SK-N-SH (cell line): ENCODE results near the gene CACNG4. TPM values are rescaled to one million over a fixed set of nuclear protein-coding genes. Genes with fewer than 3 reads are reported as not detected.
A peak's percentile ranks its signal among the peaks of the same experiment; 100 is the strongest.

Source experiments
- CTCF ChIA-PET: fragments of 300-600, 350-600 bp; formaldehyde crosslinking; extraction: SDS; loops from one replicate; lab custom pipeline; 2021; lab: Yijun Ruan, JAX
- POLR2A ChIA-PET: fragments of 350-600 bp; sonication (Branson Sonifier 250); formaldehyde crosslinking; extraction: SDS; loops from one replicate; lab custom pipeline; 2020; ENCODE audit warnings: antibody characterized with exemption, inconsistent platforms; lab: Yijun Ruan, JAX
- DNase-seq: peaks from one replicate; pipeline ENCODE4 v3.0.0; 2012
- H2AFZ ChIP-seq: fragments of 200-600 bp; sonication (generic); 2 replicates; pipeline ENCODE4 v1.8.1; 2016; ENCODE audit warnings: antibody characterized with exemption, mild to moderate bottlenecking, low read depth
- H3F3A ChIP-seq: fragments of 200-600 bp; sonication (generic); replicated peaks from 2 replicates; pipeline ENCODE3; 2016; ENCODE audit warnings: antibody characterized with exemption, mild to moderate bottlenecking; ENCODE audit not compliant: insufficient read depth
- H3K27ac ChIP-seq, 2 experiments: fragments of 200-500 bp in 1 of 2; fragments of 200-600 bp in 1 of 2; sonication (Bioruptor generic) in 1 of 2; sonication (generic), shearing (Covaris generic) in 1 of 2; 2 replicates each; pipeline versions ENCODE4 v1.5.1 to v1.6.1; 2014 to 2016; ENCODE audit warnings: low read depth in 2 of 2, inconsistent platforms in 1 of 2, low read length in 1 of 2, mild to moderate bottlenecking in 1 of 2, mixed read lengths in 1 of 2
- H3K27me3 ChIP-seq: fragments of 200-600 bp; sonication (generic), shearing (Covaris generic); 2 replicates; pipeline ENCODE4 v1.6.1; 2016; ENCODE audit warnings: mixed run types; ENCODE audit not compliant: insufficient read depth
- H3K36me3 ChIP-seq, 2 experiments: fragments of 200-500 bp in 1 of 2; fragments of 200-600 bp in 1 of 2; sonication (Bioruptor generic) in 1 of 2; sonication (generic) in 1 of 2; replicated peaks in 1 of 2; 2 replicates each; pipeline versions ENCODE3 to v1.5.1; 2014 to 2016; ENCODE audit warnings: low read length in 1 of 2, mild to moderate bottlenecking in 1 of 2; ENCODE audit not compliant: insufficient read depth in 2 of 2, control insufficient read depth in 1 of 2
- H3K4me1 ChIP-seq, 2 experiments: fragments of 200-500 bp in 1 of 2; fragments of 200-600 bp in 1 of 2; sonication (Bioruptor generic) in 1 of 2; sonication (generic), shearing (Covaris generic) in 1 of 2; 2 replicates each; pipeline versions ENCODE4 v1.5.1 to v1.6.1; 2014 to 2016; ENCODE audit warnings: low read depth in 1 of 2, low read length in 1 of 2, mixed run types in 1 of 2; ENCODE audit not compliant: insufficient read depth in 2 of 2, control insufficient read depth in 1 of 2
- H3K4me2 ChIP-seq: fragments of 200-600 bp; sonication (generic), shearing (Covaris generic); 2 replicates; pipeline ENCODE4 v1.6.1; 2017; ENCODE audit warnings: mixed run types
- H3K4me3 ChIP-seq, 2 experiments: fragments of 200-500 bp in 1 of 2; fragments of 200-600 bp in 1 of 2; sonication (Bioruptor generic) in 1 of 2; sonication (generic), shearing (Covaris generic) in 1 of 2; 2 replicates each; pipeline versions ENCODE4 v1.5.1 to v1.8.1; 2014 to 2016; ENCODE audit warnings: low read depth in 2 of 2, inconsistent platforms in 1 of 2, low read length in 1 of 2, mild to moderate bottlenecking in 1 of 2, mixed read lengths in 1 of 2, moderate library complexity in 1 of 2
- H3K79me2 ChIP-seq: fragments of 200-600 bp; sonication (generic); 2 replicates; pipeline ENCODE4 v1.8.1; 2017; ENCODE audit warnings: mild to moderate bottlenecking; ENCODE audit not compliant: insufficient read depth
- H3K9ac ChIP-seq: fragments of 200-600 bp; sonication (generic); 2 replicates; pipeline ENCODE4 v1.6.1; 2017; ENCODE audit warnings: mixed run types
- H3K9me2 ChIP-seq: fragments of 200-600 bp; sonication (generic); 2 replicates; pipeline ENCODE4 v1.6.1; 2017; ENCODE audit warnings: mixed run types
- H3K9me3 ChIP-seq: fragments of 200-600 bp; sonication (generic); 2 replicates; pipeline ENCODE4 v1.6.1; 2017; ENCODE audit warnings: mixed run types, mild to moderate bottlenecking, moderate library complexity
- H4K20me1 ChIP-seq: fragments of 200-600 bp; sonication (generic); 2 replicates; pipeline ENCODE4 v1.6.1; 2017; ENCODE audit warnings: mild to moderate bottlenecking, mixed run types; ENCODE audit not compliant: insufficient read depth
- ELF1 ChIP-seq: IDR thresholded peaks from 2 replicates; pipeline ENCODE4 v1.4.0; 2012
- EZH2phosphoT487 ChIP-seq: fragments of 200-600 bp; sonication (generic); IDR thresholded peaks from 2 replicates; pipeline ENCODE4 v1.6.1; 2017; ENCODE audit warnings: low read depth, mixed run types, mild to moderate bottlenecking, antibody characterized with exemption, moderate library complexity, borderline replicate concordance
- GABPA ChIP-seq: IDR thresholded peaks from 2 replicates; pipeline ENCODE4 v1.4.0; 2012; ENCODE audit warnings: low read depth, mild to moderate bottlenecking
- GATA2 ChIP-seq: sonication (generic); formaldehyde crosslinking; IDR thresholded peaks from 2 replicates; pipeline ENCODE4 v1.5.0; 2020; ENCODE audit warnings: mild to moderate bottlenecking, missing genetic modification reagents
- JUND ChIP-seq: IDR thresholded peaks from 2 replicates; pipeline ENCODE4 v1.4.0; 2012
- MXI1 ChIP-seq: IDR thresholded peaks from 2 replicates; pipeline ENCODE4 v1.6.1; 2012; ENCODE audit warnings: mild to moderate bottlenecking, low read depth, low read length, improper control_type of control experiment
- NFIC ChIP-seq: IDR thresholded peaks from 2 replicates; pipeline ENCODE4 v1.4.0; 2012; ENCODE audit warnings: borderline replicate concordance
- RCOR1 ChIP-seq: fragments of 150-350 bp; IDR thresholded peaks from 2 replicates; pipeline ENCODE4 v1.6.1; 2017; ENCODE audit warnings: antibody characterized with exemption, low read length
- REST ChIP-seq: IDR thresholded peaks from 2 replicates; pipeline ENCODE4 v1.6.1; 2012; ENCODE audit warnings: mild to moderate bottlenecking, low read depth, low read length, moderate library complexity
- SIN3A ChIP-seq: IDR thresholded peaks from 2 replicates; pipeline ENCODE4 v1.6.1; 2012; ENCODE audit warnings: low read depth, mild to moderate bottlenecking, low read length, moderate library complexity, borderline replicate concordance
- SMC3 ChIP-seq: IDR thresholded peaks from 2 replicates; pipeline ENCODE4 v1.6.1; 2012; ENCODE audit warnings: low read depth, low read length, improper control_type of control experiment
- TAF1 ChIP-seq: IDR thresholded peaks from 2 replicates; pipeline ENCODE4 v1.6.1; 2012; ENCODE audit warnings: low read depth, mild to moderate bottlenecking, low read length, moderate library complexity, borderline replicate concordance
- TCF12 ChIP-seq: IDR thresholded peaks from 2 replicates; pipeline ENCODE4 v1.4.0; 2012
- TEAD4 ChIP-seq: IDR thresholded peaks from 2 replicates; pipeline ENCODE4 v1.4.0; 2012; ENCODE audit warnings: mild to moderate bottlenecking, borderline replicate concordance; ENCODE audit not compliant: insufficient read depth
- WGBS: methylation state at CpG from one replicate; pipeline ENCODE4 v1.1.6; 2017; ENCODE audit warnings: low lambda C conversion rate; 5-methylcytosine and 5-hydroxymethylcytosine counted together
- polyA plus RNA-seq, 3 experiments: library from polyadenylated mRNA; depleted of rRNA; stranded (reverse); fragments of >200 nt; gene quantifications; 2 replicates each; pipeline ENCODE4 v1.2.3, GENCODE V29; 2012
- TF ChIP-seq, protein P1 (sequence below): IDR thresholded peaks from 2 replicates; pipeline ENCODE4 v1.4.0; 2012; ENCODE audit warnings: low read depth, borderline replicate concordance
- TF ChIP-seq, protein P2 (sequence below): fragments of 150-350 bp; IDR thresholded peaks from 2 replicates; pipeline ENCODE4 v1.6.1; 2016; ENCODE audit warnings: mild to moderate bottlenecking, low read depth, low read length
- TF ChIP-seq, protein P3 (sequence below): IDR thresholded peaks from 2 replicates; pipeline ENCODE4 v1.4.0; 2012; ENCODE audit warnings: low read depth, borderline replicate concordance

CACNG4 gene
- polyA plus RNA-seq, 1 of the 3 experiments (the other 2 are of a cell fraction) = 13.2 TPM

DNA sequence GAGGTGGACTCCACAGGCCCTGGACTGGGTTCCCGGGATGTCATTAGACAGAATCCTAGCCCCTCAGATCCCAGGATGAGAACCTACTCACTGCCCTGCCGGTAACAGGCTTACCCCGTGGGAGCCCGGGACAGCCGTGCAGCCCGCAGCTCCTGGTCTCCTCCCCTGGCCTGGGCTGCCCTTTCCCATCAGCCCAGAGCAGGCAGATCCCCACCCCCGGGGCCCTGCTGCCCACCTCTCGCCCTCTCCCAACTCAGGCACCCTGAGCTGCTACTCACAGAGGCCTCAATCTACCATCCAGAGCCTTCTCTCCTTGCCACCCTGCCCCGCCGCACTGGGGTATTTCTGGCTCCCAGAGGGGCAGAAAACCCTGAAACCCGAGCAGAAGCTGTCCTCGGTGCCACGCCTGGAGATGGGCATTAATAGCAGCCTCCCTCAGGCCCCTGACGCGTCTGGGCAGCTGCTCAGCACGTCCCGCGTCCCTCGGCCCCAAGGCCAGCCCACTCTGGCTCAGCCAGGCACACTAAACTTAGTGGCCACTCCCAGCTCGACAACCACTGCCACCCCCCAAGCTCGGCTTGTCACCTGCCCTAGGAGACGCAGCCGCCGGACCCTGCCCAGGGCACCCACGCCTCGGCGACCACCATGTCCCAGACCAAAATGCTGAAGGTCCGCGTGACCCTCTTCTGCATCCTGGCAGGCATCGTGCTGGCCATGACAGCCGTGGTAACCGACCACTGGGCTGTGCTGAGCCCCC lies 79.7 kb downstream of the CACNG4 start, which contains the start of gene CACNG1:
TSS of gene CACNG1 (plus strand) at position 539 of the 757 bp plus-strand sequence. CDS start at position 646, 107 bp downstream.
- POLR2A ChIA-PET = no interaction called here
- CTCF ChIA-PET = interaction anchor here (1.2 kb wide), 1 partner anchor 34 kb away, joined by 3 read pairs; no protein-coding TSS in a partner anchor
- WGBS = 81% methylated on average over 27 of the region's 32 CpGs

DNA sequence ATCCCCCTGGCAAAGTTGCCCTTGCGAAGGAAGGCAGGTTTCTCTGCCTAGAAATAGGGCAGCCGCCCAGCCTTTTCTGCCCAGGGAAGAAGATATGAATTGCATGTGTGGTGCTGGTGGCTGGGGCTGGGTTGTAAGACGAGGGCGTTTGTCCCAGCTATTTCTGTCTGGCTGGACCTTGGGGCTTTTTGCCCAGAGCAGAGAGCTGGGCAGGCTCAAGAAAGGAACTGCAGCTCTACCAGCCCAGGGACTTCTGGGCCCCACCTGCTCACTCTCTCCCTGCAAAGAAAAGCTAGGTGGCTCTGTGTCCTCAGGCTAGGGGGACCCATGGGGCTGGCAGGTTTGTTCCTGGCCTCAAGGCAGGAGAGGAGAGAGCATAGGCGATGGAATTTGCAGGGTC lies 80.4 kb downstream of the CACNG4 start:
- Histone ChIP-seq H3K9ac (no peak overlapping the region), H3K9me3 (peaks cover 9% of the 10 kb centered on the region), H3K4me1 (no peaks in the 10 kb centered on the region; a peak in 1 of 4 replicates), H2AFZ (no peak overlapping the region), H3F3A (no peaks in the 10 kb centered on the region), H3K4me2 (no peak overlapping the region), H3K27ac (no peak overlapping the region), H3K79me2 (no peaks in the 10 kb centered on the region), H3K4me3 (no peak overlapping the region), H3K27me3 (no peaks in the 10 kb centered on the region; the same call in 1 of the 2 replicates), H3K9me2 (no peaks in the 10 kb centered on the region), H4K20me1 (no peaks in the 10 kb centered on the region), H3K36me3 (no peaks in the 10 kb centered on the region)
- peak; percentile 33 for DNase-seq
- ChIA-PET POLR2A (no interaction called here), CTCF (interaction anchor here (1.2 to 1.3 kb wide), 2 partner anchors 33 to 167 kb away, joined by 3 read pairs; no protein-coding TSS in a partner anchor)
- 49% methylated on average over 5 of the region's 5 CpGs for WGBS
- no peak for TF ChIP-seq GATA2
- TF ChIP-seq NFIC = no peak
- no peak for TF ChIP-seq MXI1
- TF ChIP-seq TEAD4 = no peak
- no peak for TF ChIP-seq TAF1
- TF ChIP-seq, protein P1, sequence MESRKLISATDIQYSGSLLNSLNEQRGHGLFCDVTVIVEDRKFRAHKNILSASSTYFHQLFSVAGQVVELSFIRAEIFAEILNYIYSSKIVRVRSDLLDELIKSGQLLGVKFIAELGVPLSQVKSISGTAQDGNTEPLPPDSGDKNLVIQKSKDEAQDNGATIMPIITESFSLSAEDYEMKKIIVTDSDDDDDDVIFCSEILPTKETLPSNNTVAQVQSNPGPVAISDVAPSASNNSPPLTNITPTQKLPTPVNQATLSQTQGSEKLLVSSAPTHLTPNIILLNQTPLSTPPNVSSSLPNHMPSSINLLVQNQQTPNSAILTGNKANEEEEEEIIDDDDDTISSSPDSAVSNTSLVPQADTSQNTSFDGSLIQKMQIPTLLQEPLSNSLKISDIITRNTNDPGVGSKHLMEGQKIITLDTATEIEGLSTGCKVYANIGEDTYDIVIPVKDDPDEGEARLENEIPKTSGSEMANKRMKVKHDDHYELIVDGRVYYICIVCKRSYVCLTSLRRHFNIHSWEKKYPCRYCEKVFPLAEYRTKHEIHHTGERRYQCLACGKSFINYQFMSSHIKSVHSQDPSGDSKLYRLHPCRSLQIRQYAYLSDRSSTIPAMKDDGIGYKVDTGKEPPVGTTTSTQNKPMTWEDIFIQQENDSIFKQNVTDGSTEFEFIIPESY = no peak
- TF ChIP-seq GABPA = no peak
- TF ChIP-seq JUND = no peak
- TF ChIP-seq SMC3 = no peak
- TF ChIP-seq REST = no peak
- TF ChIP-seq TCF12 = no peak
- no peak for TF ChIP-seq ELF1
- TF ChIP-seq SIN3A = no peak
- TF ChIP-seq, protein P2, sequence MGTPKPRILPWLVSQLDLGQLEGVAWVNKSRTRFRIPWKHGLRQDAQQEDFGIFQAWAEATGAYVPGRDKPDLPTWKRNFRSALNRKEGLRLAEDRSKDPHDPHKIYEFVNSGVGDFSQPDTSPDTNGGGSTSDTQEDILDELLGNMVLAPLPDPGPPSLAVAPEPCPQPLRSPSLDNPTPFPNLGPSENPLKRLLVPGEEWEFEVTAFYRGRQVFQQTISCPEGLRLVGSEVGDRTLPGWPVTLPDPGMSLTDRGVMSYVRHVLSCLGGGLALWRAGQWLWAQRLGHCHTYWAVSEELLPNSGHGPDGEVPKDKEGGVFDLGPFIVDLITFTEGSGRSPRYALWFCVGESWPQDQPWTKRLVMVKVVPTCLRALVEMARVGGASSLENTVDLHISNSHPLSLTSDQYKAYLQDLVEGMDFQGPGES = no peak
- TF ChIP-seq EZH2phosphoT487 = no peak

More for the DNA sequence above, 79.7 kb downstream of the CACNG4 start, which contains the start of gene CACNG1:
- Histone ChIP-seq H4K20me1 (no peaks in the 10 kb centered on the region), H3K9ac (no peak within 1 kb of the TSS), H3K27me3 (no peaks in the 10 kb centered on the region; the same call in 1 of the 2 replicates), H3K9me2 (no peaks in the 10 kb centered on the region), H3K4me2 (no peak within 1 kb of the TSS)
- TF ChIP-seq RCOR1 = no peak
- TF ChIP-seq, protein P3, sequence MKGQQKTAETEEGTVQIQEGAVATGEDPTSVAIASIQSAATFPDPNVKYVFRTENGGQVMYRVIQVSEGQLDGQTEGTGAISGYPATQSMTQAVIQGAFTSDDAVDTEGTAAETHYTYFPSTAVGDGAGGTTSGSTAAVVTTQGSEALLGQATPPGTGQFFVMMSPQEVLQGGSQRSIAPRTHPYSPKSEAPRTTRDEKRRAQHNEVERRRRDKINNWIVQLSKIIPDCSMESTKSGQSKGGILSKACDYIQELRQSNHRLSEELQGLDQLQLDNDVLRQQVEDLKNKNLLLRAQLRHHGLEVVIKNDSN = no peak
- no peak for TF ChIP-seq SMC3
- no peak for TF ChIP-seq MXI1
- TF ChIP-seq JUND = no peak
- TF ChIP-seq EZH2phosphoT487 = no peak
- TF ChIP-seq, all 33 proteins: peak for 0
- no peaks in the 10 kb centered on the region; a peak in 1 of 4 replicates for H3K4me1 ChIP-seq
- no peaks in the 10 kb centered on the region for H3K79me2 ChIP-seq
- no peak within 1 kb of the TSS for H2AFZ ChIP-seq
- no peaks in the 10 kb centered on the region for H3F3A ChIP-seq
- peak; percentile 38 for DNase-seq
- H3K27ac ChIP-seq = no peak within 1 kb of the TSS
- peaks cover 9% of the 10 kb centered on the region for H3K9me3 ChIP-seq
- H3K4me3 ChIP-seq = no peak within 1 kb of the TSS
- no peaks in the 10 kb centered on the region for H3K36me3 ChIP-seq
